COR-L47 (cell line): ENCODE results near the gene ANGPT4.

Source experiments
- DNase-seq: peaks from one replicate; lab custom pipeline; 2025; lab: John Stamatoyannopoulos, UW

ANGPT4 gene

GRCh38 chr20:825710-826421 is 90.3 kb downstream of the ANGPT4 start:
- DNase-seq, result no peak

GRCh38 chr20:824916-825315 is 91.2 kb downstream of the ANGPT4 start:
- no peak for DNase-seq

GRCh38 chr20:824490-824889 is 91.6 kb downstream of the ANGPT4 start:
- DNase-seq, result no peak

- DNase-seq, result no peak
Observed at GRCh38 chr20:823574-823902, 92.6 kb downstream of the ANGPT4 start.

- DNase-seq, result no peak
Observed at GRCh38 chr20:822651-823573, 93.2 kb downstream of the ANGPT4 start.

- no peak for DNase-seq
Observed at GRCh38 chr20:821731-822065, 94.4 kb downstream of the ANGPT4 start.

- DNase-seq, result no peak
Observed at GRCh38 chr20:821046-821730, 94.9 kb downstream of the ANGPT4 start.

GRCh38 chr20:820323-820953 is 95.7 kb downstream of the ANGPT4 start:
- no peak for DNase-seq
